Lower leg skin (tissue), 4 donors: Measurements from ENCODE around the gene KIDINS220. TPM values are rescaled to one million over a fixed set of nuclear protein-coding genes. Genes with fewer than 3 reads are reported as not detected.

Experiments
- DNase-seq, 2 donors: peaks; one replicate each; pipeline ENCODE4 v3.0.0-alpha.2; 2019; ENCODE audit warnings: low spot score in 2 of 2
- H3K4me3 ChIP-seq: fragments of 200-600 bp; sonication (generic); 2 replicates; pipeline ENCODE4 v1.5.1; 2017; ENCODE audit warnings: mild to moderate bottlenecking, low read depth; ENCODE audit not compliant: poor library complexity, severe bottlenecking
- POLR2A ChIP-seq, 2 donors: fragments of 450-650 bp; IDR thresholded peaks; one replicate each; pipeline ENCODE4 v1.6.1; 2016 to 2017; ENCODE audit warnings: antibody characterized with exemption in 2 of 2, mild to moderate bottlenecking in 1 of 2, moderate library complexity in 1 of 2
- WGBS, 2 donors: methylation state at CpG; one replicate each; pipeline ENCODE4 v1.1.5; 2018; 5-methylcytosine and 5-hydroxymethylcytosine counted together
- intact Hi-C: fragments of 100-400 bp; cut with DNase I; formaldehyde crosslinking; loops from one replicate; pipeline ENCODE4 v1.15.0; 2023; ENCODE audit warnings: low total_unique reads
- total RNA-seq, 4 donors: library from RNA; depleted of rRNA; stranded (reverse); fragments of >200 nt; gene quantifications; one replicate each; pipeline ENCODE4 v1.1.0, GENCODE V29; 2016
- TF ChIP-seq, protein P1 (sequence below), 3 donors: fragments of 450-650 bp; IDR thresholded peaks; one replicate each; pipeline ENCODE4 v1.5.1; 2016; ENCODE audit warnings: antibody characterized with exemption in 3 of 3, mild to moderate bottlenecking in 3 of 3, moderate library complexity in 2 of 3

The KIDINS220 gene
- total RNA-seq, 4 donors from 2014 or later, result 44.6 to 65.0 (median 51.9) TPM

DNA sequence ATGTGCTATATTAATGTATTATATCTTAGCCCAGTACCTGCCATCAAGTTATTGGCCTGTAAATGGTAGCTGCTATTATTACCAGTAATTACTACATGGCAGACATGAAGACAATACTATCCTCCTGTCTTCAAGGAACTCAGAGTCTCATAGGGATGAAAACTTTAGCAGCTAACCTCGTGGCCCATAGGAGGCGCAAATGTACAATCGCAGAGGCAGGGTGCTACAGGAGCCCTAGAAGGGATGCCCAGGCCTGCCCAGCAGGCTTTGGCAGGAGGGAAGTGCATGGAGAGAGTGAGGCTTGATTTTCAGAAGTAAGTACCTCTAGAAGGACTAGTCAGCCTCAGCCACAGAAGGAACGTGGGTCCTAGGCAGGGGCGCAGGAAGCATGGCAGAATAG is 44.7 kb upstream of the KIDINS220 start:
- DNase-seq, result peak in 1 of 2 donors; percentile 34
- no peak for TF ChIP-seq POLR2A (IDR thresholded peaks at IDR 0.05)
- TF ChIP-seq, protein P1, sequence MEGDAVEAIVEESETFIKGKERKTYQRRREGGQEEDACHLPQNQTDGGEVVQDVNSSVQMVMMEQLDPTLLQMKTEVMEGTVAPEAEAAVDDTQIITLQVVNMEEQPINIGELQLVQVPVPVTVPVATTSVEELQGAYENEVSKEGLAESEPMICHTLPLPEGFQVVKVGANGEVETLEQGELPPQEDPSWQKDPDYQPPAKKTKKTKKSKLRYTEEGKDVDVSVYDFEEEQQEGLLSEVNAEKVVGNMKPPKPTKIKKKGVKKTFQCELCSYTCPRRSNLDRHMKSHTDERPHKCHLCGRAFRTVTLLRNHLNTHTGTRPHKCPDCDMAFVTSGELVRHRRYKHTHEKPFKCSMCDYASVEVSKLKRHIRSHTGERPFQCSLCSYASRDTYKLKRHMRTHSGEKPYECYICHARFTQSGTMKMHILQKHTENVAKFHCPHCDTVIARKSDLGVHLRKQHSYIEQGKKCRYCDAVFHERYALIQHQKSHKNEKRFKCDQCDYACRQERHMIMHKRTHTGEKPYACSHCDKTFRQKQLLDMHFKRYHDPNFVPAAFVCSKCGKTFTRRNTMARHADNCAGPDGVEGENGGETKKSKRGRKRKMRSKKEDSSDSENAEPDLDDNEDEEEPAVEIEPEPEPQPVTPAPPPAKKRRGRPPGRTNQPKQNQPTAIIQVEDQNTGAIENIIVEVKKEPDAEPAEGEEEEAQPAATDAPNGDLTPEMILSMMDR (IDR thresholded peaks at IDR 0.05), result no peak
- intact Hi-C loops, result no loop called here
- no peak overlapping the region for H3K4me3 ChIP-seq
- WGBS, 2 donors, result 70 to 83% methylated on average over 5 of the region's 5 CpGs

- intact Hi-C loops, result no loop called here
- WGBS, 2 donors, result 93 to 95% methylated on average over 4 of the region's 4 CpGs
These were observed 40.5 kb upstream of the KIDINS220 start for GRCh38 chr2:8877894-8878293.

DNA sequence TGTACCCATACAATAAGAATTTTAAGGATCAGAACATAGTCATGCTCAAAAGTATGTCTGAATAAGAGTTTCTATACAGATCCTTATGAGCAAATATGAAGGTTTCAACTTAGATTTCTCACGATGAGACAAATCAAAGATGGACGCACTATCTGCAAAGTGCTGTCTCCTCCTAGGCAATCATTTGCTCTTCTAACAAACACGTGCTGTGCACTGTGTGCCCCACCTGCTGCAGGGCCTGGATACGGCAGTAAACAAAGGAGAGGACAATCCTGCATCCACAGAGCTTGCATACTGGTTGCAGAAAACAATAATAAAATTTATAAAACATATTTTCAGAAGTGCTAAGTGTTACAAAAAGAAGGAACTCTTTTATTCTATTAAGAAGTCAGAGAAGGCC is 39.9 kb upstream of the KIDINS220 start:
- intact Hi-C loops, result no loop called here
- no peak for TF ChIP-seq POLR2A (IDR thresholded peaks at IDR 0.05)
- TF ChIP-seq, protein P1 (IDR thresholded peaks at IDR 0.05), result no peak
- H3K4me3 ChIP-seq, result no peak overlapping the region
- WGBS, 2 donors, result 90 to 92% methylated on average over 4 of the region's 4 CpGs
- DNase-seq, result peak in 1 of 2 donors; percentile 6

More at GRCh38 chr2:8877894-8878293, 40.5 kb upstream of the KIDINS220 start:
- TF ChIP-seq, protein P1 (IDR thresholded peaks at IDR 0.05), result no peak
- TF ChIP-seq POLR2A (IDR thresholded peaks at IDR 0.05), result no peak
- DNase-seq, result peak in 1 of 2 donors; percentile 28
- no peak overlapping the region for H3K4me3 ChIP-seq

GRCh38 chr2:8876628-8877027 is 39.2 kb upstream of the KIDINS220 start:
- DNase-seq, result no peak
- intact Hi-C loops, result no loop called here
- no peak overlapping the region for H3K4me3 ChIP-seq
- TF ChIP-seq, protein P1 (IDR thresholded peaks at IDR 0.05), result no peak
- no peak for TF ChIP-seq POLR2A (IDR thresholded peaks at IDR 0.05)

- H3K4me3 ChIP-seq, result no peak overlapping the region
- no peak for DNase-seq
- WGBS, 2 donors, result 52 to 57% methylated on average over 11 of the region's 11 CpGs
- intact Hi-C loops, result no loop called here
- no peak for TF ChIP-seq POLR2A (IDR thresholded peaks at IDR 0.05)
These were observed 35.5 kb upstream of the KIDINS220 start for GRCh38 chr2:8872821-8873432.

- no peak for TF ChIP-seq POLR2A (IDR thresholded peaks at IDR 0.05)
- TF ChIP-seq, protein P1 (IDR thresholded peaks at IDR 0.05), result no peak
- no peak for DNase-seq
- 81 to 83% methylated on average over 2 of the region's 2 CpGs for WGBS, 2 donors
- no peak overlapping the region for H3K4me3 ChIP-seq
- intact Hi-C loops, result no loop called here
These were observed 33.0 kb upstream of the KIDINS220 start for GRCh38 chr2:8870441-8870840.
